Esophagus muscularis mucosa (tissue), 3 donors: ENCODE results near the gene CLTC.

Experiments
- POLR2A ChIP-seq: fragments of 450-650 bp; IDR thresholded peaks from one replicate; pipeline ENCODE4 v1.6.1; 2017; ENCODE audit warnings: antibody characterized with exemption, moderate library complexity, mild to moderate bottlenecking, low read depth
- POLR2AphosphoS5 ChIP-seq, 2 donors: sonication (generic); formaldehyde crosslinking; IDR thresholded peaks; one replicate each; pipeline ENCODE4 v1.6.1; 2017; ENCODE audit warnings: antibody characterized with exemption in 2 of 2
- TF ChIP-seq, protein P1 (sequence below), 3 experiments: fragments of 200-600 bp in 2 of 3; fragments of 450-650 bp in 1 of 3; sonication (generic) in 2 of 3; IDR thresholded peaks; one replicate each; pipeline ENCODE4 v1.5.1; 2017 to 2019; ENCODE audit warnings: antibody characterized with exemption in 3 of 3, mild to moderate bottlenecking in 2 of 3, moderate library complexity in 1 of 3

- TF ChIP-seq, protein P1, sequence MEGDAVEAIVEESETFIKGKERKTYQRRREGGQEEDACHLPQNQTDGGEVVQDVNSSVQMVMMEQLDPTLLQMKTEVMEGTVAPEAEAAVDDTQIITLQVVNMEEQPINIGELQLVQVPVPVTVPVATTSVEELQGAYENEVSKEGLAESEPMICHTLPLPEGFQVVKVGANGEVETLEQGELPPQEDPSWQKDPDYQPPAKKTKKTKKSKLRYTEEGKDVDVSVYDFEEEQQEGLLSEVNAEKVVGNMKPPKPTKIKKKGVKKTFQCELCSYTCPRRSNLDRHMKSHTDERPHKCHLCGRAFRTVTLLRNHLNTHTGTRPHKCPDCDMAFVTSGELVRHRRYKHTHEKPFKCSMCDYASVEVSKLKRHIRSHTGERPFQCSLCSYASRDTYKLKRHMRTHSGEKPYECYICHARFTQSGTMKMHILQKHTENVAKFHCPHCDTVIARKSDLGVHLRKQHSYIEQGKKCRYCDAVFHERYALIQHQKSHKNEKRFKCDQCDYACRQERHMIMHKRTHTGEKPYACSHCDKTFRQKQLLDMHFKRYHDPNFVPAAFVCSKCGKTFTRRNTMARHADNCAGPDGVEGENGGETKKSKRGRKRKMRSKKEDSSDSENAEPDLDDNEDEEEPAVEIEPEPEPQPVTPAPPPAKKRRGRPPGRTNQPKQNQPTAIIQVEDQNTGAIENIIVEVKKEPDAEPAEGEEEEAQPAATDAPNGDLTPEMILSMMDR (IDR thresholded peaks at IDR 0.05): no peak
- TF ChIP-seq POLR2AphosphoS5 (IDR thresholded peaks at IDR 0.05) (no peak), POLR2A (no peak)
These were observed 88.3 kb downstream of the CLTC start for GRCh38 chr17:59707971-59708430.
